ENCODE measurements around the gene PAM16. TPM values are rescaled to one million over a fixed set of nuclear protein-coding genes. Genes with fewer than 3 reads are reported as not detected.

PAM16 gene
- total RNA-seq, 1 donor from 2014 or later, result 33.5 TPM

GRCh38 chr16:4381935-4382794 lies 31.0 kb upstream of the PAM16 start:
- H3K9me3 Mint-ChIP-seq (ENCODE audit: low read depth), result no peaks in the 10 kb centered on the region
- H3K4me3 Mint-ChIP-seq (ENCODE audit: low read depth), result no peak overlapping the region
- TF ChIP-seq CTCF (IDR thresholded peaks at IDR 0.05; ENCODE audit: unreplicated experiment), result no peak
- H3K27ac Mint-ChIP-seq, result no peak overlapping the region
- DNase-seq (ENCODE audit: low spot score, unreplicated experiment), result no peak
- no peaks in the 10 kb centered on the region for H3K27me3 Mint-ChIP-seq
- H3K36me3 Mint-ChIP-seq (ENCODE audit: insufficient read depth), result no peaks in the 10 kb centered on the region
- peaks cover 21% of the 10 kb centered on the region for H3K4me1 Mint-ChIP-seq (ENCODE audit: low read depth)

GRCh38 chr16:4381072-4381934 lies 30.2 kb upstream of the PAM16 start:
- H3K4me3 Mint-ChIP-seq (ENCODE audit: low read depth), result no peak overlapping the region
- no peak for DNase-seq (ENCODE audit: low spot score, unreplicated experiment)
- no peaks in the 10 kb centered on the region for H3K9me3 Mint-ChIP-seq (ENCODE audit: low read depth)
- no peaks in the 10 kb centered on the region for H3K36me3 Mint-ChIP-seq (ENCODE audit: insufficient read depth)
- no peak for TF ChIP-seq CTCF (IDR thresholded peaks at IDR 0.05; ENCODE audit: unreplicated experiment)
- no peak overlapping the region for H3K27ac Mint-ChIP-seq
- H3K27me3 Mint-ChIP-seq, result no peaks in the 10 kb centered on the region
- H3K4me1 Mint-ChIP-seq (ENCODE audit: low read depth), result peaks cover 23% of the 10 kb centered on the region

GRCh38 chr16:4380119-4381063 lies 29.3 kb upstream of the PAM16 start:
- TF ChIP-seq CTCF (IDR thresholded peaks at IDR 0.05; ENCODE audit: unreplicated experiment), result no peak
- H3K4me1 Mint-ChIP-seq (ENCODE audit: low read depth), result peaks cover 25% of the 10 kb centered on the region
- H3K9me3 Mint-ChIP-seq (ENCODE audit: low read depth), result no peaks in the 10 kb centered on the region
- H3K27me3 Mint-ChIP-seq, result no peaks in the 10 kb centered on the region
- no peaks in the 10 kb centered on the region for H3K36me3 Mint-ChIP-seq (ENCODE audit: insufficient read depth)
- no peak for DNase-seq (ENCODE audit: low spot score, unreplicated experiment)
- H3K27ac Mint-ChIP-seq, result no peak overlapping the region
- H3K4me3 Mint-ChIP-seq (ENCODE audit: low read depth), result no peak overlapping the region

GRCh38 chr16:4378999-4379690 lies 28.0 kb upstream of the PAM16 start:
- Mint-ChIP-seq H3K27me3 (no peaks in the 10 kb centered on the region), H3K4me1 (ENCODE audit: low read depth) (peaks cover 28% of the 10 kb centered on the region), H3K36me3 (ENCODE audit: insufficient read depth) (no peaks in the 10 kb centered on the region), H3K27ac (peak overlapping the region; percentile 41), H3K9me3 (ENCODE audit: low read depth) (no peaks in the 10 kb centered on the region), H3K4me3 (ENCODE audit: low read depth) (no peak overlapping the region)
- no peak for TF ChIP-seq CTCF (IDR thresholded peaks at IDR 0.05; ENCODE audit: unreplicated experiment)
- DNase-seq (ENCODE audit: low spot score, unreplicated experiment), result no peak
